Stimulated activated CD4-positive, alpha-beta T cell treated with anti-CD3 and anti-CD28 coated beads, TNF-alpha, amount 100 ng/mL, for 4 hours (primary cell): ENCODE results near the gene SAE1.
"Not testable (repeated sequence)": the region's sequence is repeated elsewhere in the genome, so short reads cannot be mapped to it uniquely, and the experiment has no call there.

Source experiments
- DNase-seq, 3 experiments: peaks; one replicate each; pipeline ENCODE4 v3.0.0-alpha.2; 2020; ENCODE audit warnings: low read depth in 3 of 3

Gene SAE1

DNA sequence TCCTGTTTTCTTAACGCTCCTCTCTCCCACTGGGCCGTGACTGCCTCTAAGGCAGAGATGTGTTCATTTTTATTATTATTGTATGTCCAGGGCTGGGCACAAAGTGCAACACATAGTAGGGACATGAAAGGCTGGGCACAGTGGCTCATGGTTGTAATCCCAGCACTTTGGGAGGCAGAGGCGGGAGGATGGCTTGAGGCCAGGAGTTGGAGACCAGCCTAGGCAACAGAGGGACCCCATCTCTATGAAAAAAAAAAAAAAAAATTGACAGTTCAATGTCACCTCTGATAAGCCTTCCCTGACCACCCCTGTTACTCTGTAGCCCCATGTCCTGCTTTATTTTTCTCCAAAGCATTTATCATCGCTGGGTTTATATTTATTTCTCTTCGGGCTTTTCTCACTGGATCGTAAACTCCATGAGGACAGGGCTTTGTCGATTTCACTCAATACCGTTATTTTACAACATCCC lies 481 bp upstream of the SAE1 start:
- no peak for DNase-seq

DNA sequence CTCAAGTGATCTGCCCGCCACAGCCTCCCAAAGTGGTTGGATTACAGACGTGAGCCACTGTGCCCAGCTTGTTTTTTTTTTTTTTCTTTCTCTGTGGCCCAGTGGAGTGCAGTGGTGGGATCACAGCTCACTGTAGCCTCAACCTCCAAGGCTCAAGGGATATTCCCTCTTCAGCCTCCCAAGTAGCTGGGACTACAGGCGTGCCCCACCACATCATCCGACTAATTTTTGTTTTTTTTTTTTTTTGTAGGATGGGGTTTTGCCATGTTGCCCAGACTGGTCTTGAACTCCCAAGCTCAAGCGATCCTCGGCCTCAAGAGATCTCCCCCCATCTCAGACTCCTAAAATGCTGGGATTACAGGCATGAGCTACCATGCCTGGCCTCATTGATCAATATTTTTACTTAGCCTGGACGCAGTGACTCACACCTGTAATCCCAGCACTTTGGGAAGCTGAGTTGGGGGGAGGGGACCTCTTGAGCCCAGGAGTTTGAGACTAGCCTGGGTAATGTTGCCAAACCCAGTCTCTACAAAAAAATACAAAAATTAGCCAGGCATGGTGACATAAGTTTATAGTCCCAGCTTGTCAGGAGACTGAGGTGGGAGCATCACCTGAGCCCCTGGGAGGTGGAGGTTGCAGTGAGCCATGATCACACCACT lies 1.7 kb downstream of the SAE1 start:
- no peak for DNase-seq

DNA sequence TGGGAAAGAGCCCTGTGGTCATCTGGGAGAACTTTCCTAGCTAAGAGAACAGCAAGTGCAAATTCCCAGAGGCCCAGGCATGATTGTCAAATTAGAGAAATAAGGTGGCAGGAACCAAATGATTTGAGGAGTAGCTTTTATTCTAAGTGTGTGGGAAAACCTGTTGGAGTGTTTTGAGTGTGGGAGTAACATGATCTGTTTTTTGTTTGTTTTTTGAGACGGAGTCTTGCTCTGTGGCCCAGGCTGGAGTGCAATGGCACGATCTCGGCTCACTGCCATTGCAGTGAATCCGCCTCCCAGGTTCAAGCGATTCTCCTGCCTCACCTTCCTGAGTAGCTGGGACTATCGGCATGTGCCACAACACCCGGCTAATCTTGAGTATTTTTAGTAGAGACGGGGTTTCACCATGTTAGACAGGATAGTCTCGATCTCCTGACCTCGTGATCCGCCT lies 2.4 kb downstream of the SAE1 start:
- no peak for DNase-seq

DNA sequence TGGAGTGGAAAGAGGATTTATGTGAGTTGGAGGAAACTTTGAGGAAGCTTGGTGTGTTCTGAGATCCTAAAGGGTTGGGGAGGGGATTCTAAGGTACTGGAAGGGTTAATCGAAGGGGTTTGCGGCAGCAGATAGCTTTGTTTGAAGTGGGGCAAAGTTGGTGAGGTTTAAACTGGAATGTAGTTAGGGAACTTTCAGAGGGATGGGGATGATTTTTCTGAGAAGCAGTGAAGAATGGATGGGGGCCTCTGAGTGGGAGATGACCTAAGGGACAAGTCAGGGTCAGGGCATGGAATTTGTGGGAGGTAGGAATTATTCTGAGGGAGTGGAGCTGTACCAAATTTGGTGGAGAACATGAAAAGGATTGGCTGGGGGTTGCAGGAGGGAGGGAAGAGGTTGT lies 3.9 kb downstream of the SAE1 start:
- DNase-seq = no peak

DNA sequence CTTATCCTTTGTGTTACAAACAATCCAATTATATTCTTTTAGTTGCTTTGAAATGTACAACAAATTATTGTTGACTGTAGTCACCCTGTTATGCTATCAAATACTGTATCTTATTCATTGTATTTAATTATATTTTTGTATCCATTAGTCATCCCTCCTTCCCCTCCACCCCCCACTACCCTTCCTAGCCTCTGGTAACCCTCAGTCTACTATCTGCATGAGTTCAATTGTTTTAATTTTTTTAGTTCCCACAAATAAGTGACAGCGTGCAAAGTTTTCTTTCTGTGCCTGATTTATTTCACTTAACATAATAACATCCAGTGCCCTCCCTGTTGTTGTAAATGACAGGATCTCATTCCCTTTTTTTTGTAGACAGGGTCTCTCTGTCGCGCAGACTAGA lies 4.5 kb downstream of the SAE1 start:
- DNase-seq = no peak

DNA sequence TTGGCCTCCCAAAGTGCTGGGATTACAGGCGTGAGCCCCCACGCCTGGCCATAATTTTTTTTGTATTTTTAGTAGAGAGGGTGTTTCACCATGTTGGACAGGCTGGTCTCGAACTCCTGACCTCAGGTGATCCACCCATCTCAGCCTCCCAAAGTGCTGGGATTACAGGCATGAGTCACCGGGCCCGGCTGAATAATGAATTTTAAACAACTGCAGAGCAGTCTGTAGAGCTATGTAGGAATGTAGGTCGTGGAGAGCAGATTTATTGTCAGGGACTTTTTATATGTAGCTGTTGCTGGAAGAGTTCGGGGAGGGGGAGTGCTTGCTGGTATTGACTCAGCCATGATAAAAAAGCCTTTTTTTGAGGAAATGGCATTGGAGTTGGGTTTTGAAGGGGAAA lies 10.6 kb downstream of the SAE1 start:
- not testable (repeated sequence) for DNase-seq

DNA sequence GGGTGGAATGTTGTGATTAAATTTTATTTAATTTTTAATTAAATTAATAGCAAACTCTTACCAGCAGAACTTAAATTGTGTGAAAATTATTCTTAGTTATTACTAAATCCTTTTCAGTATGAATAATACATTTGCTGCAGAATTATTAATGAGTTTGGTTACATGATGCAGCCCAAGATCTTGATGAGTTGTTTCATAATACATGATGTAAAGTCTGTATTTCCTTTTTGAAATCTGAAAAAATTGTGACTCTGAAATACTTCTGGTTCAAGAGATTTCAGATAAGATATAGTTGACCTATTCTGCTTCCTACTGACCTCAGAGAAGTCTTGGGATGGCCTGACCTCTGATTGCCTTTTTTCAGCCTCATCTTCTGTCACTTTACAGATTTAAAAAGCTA lies 11.1 kb downstream of the SAE1 start:
- DNase-seq = no peak

DNA sequence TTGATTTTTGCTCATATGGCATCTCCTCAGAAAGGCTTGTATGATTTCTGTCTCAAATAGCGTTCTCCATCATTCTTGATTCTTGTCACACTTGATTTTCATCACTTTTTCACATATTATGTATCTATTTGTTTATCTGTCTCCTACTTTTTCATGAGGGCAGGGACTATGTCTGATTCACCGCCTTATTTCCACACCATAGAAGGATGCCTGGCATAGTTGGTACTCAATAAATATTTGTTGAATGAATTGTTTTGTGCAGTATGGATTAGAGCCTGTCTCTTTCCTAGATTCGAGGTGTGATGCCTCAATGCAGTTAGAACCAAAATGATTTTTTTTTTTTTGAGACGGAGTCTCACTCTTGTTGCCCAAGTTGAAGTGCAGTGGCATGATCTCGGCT lies 12.1 kb downstream of the SAE1 start:
- no peak for DNase-seq

DNA sequence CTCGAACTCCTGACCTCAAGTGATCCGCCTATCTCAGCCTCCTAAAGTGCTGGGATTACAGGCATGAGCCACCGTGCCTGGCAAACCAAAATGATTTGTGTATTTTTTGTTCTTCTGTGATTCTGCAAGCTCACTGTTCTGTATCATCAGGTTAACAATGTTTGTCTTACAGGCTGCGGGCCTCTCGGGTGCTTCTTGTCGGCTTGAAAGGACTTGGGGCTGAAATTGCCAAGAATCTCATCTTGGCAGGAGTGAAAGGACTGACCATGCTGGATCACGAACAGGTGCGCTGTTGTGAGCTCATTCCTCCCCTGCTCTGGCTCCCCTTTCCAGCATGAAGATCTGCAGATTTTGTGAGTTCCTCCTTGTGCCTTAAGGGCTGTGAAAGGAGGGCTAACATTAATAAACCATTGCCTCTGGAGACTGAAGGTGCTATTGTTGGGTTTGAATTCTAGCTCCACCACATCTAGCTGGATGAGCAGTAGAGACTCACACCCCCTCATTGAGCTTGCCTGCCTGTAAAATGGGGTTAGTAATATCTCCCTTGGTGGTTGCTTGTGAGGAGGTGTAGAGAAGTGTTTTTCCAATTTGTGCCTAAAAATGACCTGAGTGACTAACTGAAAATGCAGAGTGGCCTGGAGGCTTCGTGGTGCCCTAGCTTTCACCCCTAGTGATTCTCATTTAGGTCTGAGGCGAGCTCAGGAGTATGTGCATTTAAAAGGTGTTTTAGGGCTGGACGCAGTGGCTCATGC lies 12.9 kb downstream of the SAE1 start:
- no peak for DNase-seq

DNA sequence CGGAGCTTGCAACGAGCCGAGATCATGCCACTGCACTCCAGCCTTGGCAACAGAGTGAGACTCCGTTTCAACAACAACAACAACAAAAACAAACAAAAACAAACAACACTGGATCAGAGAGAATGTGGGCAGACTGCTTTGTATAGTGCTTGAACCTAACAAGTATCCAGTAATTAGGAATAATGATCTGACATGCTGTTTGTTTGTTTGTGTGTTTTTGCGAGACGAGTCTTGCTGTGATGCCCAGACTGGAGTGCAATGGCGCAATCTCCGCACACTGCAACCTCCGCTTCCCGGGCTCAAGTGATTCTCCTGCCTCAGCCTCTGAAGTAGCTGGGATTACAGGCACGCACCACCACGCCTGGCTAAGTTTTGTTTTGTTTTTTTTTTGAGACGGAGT lies 14.0 kb downstream of the SAE1 start:
- no peak for DNase-seq

DNA sequence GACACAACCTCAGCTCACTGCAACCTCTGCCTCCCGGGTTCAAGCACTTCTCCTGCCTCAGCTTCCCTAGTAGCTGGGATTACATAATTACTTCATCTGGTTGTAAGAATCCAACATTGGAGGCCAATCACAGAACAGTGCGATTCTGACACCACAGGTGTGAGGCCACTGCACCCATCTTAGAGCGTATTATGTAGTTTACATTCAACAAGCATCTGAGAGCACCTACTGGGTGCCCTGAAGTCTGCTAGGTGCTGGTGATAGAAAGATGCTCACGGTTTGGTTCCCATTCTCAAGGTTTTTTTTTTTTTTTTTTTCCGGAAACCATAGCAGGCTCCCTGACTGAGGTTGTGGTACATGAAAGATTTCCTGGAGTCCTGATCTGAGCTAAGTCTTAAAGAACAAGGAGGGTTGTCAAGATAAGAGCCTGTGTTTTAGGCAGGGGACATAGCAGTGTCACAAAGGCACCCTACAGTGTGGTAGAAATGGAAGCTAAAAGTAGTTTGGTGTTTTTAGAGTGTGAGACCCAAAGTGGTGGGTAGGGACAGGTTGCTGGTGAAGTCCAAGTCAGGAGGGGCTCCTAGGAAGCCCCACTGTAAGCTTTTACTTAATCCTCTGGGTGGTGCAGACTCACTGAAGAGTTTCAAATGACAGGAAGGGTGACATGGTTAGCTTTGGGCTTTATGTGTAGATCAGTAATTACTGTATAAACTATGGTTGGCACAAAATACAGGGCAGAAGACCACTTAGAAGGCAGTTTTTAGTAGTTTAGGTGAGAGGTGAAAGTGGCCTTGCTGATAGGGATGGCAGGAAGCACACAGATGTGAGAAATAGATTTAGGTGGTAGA lies 15.2 kb downstream of the SAE1 start:
- no peak for DNase-seq

DNA sequence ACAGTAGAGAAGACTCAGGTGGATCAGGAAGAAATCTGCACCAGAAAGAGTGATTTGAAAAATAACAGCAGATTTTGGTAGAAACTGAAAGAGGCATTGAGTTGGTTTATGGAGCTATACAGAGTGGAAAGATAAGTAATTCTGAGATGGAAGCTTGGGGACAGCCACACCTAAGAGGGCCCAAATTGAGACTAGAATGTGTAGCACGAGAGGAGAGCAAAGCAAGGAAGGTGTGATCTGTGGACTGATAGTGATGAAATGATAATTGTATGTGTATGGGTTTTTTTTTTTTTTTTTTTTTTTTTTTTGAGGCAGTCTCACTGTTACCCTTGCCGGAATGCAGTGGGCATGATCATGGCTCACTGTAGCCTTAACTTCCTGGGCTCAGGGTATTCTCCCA lies 16.3 kb downstream of the SAE1 start:
- no peak for DNase-seq

DNA sequence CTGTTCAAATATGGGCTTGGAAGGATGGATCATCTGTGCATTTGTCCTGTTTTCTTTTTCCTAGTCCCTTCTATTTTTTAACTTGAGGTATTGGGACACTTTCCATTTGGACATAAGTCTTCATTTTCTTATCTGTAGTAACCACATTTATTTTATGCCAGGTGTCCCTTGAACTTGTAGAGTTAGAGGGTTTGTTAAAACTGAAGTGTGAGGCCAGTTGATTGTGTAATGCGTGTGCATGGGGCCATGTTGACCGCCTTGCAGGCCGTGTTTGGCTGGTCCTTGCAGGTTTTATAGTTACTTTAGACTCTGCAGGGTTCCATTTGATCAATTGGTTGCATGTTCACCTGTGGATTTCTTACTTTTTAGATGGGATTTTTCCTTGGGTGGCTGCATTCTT lies 21.0 kb downstream of the SAE1 start:
- DNase-seq = no peak

DNA sequence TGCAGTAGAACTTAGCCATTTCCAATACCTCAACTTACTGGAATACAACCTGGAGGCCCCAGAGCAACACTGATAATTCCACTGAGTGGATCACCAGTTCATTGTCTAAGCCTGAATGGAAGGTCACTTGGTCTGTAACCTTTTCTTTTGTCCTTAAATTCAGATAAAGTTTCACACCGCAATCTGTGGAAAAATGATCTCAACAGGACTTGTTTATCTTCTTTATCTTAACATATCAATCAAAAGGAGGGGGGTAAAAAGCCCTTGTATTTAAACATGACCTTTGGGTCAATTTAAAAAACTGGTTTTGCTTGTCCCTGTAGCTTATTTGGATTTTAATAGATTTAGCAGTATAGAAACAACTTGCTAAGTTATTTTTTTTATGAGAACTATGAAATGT lies 21.6 kb downstream of the SAE1 start:
- no peak for DNase-seq

DNA sequence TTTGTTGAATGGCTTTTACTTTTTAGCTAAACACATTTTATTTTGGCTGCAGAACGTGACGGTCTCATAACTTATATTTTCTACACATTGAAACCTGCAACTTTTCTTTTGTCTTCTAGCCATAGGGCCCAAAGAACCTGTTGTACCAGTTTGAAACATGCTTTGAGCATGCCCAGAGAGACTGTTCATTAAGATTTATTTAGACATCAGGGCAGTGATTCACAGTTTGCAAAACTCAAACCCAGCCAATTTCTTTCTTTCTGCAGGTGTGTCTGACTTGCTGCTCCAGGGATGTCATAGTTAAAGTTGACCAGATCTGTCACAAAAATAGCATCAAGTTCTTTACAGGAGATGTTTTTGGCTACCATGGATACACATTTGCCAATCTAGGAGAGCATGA lies 22.0 kb downstream of the SAE1 start:
- no peak for DNase-seq

DNA sequence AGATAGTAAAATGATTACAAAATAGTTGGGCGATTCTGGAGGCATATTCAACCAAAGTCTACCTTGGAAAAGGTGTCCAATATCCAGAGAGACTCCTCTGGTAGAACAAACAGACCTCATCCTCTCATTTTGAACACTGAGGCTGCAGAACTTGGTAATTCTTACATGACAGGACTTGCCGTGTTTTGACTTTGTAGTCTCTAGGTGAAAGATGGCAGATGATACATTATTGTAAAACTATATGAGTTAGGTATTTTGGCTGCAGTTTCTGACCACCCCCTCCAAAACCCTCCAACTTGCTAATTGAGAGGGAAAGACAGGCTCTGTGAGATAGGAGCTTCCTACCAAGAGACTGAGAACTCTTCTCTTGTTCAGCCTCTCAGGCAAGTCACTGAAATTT lies 22.6 kb downstream of the SAE1 start:
- no peak for DNase-seq

DNA sequence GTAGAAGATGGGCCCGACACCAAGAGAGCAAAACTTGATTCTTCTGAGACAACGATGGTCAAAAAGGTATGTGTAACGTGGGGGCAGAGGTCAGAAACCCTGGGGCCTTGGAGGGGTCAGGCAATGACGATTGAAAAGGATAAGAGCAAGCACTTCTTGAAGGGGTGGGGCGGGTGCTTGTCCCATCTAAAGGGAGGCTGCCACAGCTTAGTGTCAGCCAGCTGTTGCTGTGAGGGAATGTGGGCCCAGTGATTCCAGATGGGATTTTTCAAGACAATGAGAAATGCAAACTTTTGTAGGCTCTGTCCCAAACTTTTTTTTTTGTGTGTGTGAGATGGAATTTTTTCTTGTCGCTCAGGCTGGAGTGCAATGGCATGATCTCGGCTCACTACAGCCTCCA lies 24.5 kb downstream of the SAE1 start:
- DNase-seq = no peak

DNA sequence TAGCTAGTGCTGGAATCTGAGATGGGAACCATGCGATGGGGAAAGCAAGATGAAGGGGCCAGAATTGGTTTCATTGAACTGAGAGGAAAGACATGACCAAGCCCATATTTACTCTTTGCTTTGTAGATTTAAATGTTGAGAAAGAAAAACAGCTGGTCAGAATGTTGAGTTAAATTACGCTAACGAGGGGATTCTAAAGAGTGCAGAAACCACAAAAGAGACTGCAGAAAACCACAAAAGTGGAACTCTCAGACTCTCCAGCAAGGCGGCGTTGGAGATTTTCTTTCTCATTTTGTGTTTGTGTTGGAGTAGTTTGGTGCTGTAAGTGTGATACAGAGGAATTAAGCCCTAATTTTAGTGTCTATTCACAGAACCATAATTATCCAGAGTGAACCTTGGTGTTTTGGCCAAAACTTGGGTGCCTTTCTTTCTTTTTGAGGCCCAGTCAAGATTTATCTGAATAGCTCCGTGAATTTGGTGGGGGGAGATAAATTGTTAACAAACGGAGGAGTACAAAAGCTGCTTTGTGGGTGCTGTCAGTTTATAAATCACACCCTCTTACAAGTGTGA lies 26.3 kb downstream of the SAE1 start:
- DNase-seq = no peak

DNA sequence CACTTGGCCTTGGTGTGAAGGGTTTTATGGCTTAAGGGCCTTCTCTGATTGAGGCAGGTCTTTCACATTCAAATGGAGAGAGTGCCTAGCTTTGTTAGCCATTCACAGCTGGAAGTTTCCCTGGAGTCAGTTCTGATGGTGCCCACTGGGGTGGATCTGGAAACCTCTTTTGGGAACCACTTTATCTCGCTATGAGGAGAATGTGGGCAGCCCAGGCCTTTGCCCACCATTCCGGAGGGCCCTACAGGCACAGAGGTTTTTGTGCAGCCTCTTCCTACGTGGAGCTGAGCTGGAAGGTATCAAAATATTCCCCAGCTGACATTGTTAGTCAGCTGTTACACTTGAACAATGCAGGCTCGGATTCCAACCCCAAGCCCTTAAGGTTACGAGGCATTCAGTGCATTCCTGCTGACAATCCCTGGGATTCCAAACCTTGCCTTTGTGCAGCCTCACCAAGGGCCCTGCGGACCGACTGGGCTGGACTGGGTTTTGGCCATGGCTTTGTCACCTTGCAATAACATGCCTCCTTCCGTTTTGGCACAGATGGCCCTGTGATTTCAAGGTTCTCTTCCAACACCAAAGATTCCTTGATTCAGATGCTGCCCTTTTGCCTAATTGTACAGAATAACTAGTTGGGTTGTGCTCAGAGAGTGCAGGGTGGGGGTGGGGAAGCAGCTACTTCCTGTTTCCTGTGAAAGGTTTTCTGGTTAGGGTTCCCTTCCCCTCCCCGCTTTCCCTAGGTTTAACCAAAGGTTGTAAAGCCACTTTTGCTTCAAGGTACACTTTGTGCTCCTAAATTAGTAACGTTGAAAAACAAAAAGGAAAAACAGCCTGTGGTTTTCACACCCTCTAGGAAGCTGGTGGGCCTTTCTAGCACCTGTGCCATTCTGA lies 27.0 kb downstream of the SAE1 start:
- DNase-seq = no peak

DNA sequence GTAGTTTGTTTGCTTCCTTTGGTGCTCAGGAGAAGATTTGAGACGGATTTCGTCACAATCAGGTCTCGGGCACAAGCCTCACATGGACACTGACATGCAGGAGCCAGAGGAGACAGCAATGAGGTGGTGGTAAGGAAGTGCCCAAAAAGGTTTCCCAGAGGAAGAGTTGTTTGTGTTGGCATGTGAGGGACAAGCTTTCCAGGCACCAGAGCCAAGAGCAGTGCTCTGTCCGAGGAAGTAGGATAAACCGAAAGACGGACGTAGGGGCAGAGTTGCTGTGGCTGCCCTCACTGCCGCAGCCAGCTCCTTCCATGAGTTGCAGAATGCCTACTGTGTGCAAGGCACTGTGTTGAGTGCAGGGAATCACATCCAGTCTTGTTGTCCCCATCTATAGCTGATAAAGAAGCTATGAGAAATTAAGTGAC lies 27.7 kb downstream of the SAE1 start:
- no peak for DNase-seq

DNA sequence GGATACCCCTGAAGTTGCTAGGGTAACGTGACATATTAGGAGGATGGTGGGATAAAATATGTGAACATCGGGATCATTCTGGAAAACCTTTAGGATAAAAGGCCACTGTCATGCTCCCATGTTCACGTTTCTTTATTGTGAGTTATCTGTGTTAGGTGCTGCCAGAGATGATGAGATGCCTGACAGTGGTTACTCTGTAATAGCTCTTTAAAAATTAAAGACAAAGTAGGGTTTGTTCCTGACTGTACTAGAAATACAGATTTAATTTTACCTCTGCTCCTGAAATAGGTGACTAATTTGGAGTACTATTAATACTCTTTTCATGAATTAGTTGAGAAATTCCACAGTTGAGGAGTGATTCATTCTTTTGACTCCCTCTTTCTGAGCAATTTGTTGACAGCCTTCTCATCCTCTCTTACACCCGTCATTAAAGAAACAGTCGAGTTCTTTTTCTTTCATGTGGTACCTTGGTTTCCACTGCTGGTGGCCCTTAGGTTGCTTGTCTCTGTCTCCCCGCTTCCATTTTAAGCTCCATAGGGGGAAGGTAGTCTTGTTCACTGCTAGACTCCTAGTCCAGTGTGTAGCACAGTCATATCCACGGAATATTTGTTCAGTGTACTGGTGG lies 28.4 kb downstream of the SAE1 start:
- no peak for DNase-seq
